Measurements from ENCODE around the gene PRORP.
"Not testable (repeated sequence)": the region's sequence is repeated elsewhere in the genome, so short reads cannot be mapped to it uniquely, and the experiment has no call there.

PRORP gene

DNA sequence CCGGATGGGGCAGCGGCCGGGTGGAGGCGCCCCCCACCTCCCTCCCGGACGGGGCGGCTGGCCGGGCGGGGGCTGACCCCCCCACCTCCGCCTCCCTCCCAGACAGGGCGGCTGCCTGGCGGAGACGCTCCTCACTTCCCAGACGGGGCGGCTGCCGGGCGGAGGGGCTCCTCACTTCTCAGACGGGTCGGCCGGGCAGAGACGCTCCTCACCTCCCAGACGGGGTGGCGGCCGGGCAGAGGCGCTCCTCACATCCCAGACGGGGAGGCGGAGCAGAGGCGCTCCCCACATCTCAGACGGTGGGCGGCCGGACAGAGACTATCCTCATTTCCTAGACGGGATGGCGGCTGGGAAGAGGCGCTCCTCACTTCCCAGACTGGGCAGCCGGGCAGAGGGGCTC, 30.2 kb downstream of the PRORP start:
- H3K4me1 Mint-ChIP-seq: peaks cover 22% of the 10 kb centered on the region
- H3K36me3 Mint-ChIP-seq (ENCODE audit: low read depth); ATAC-seq: not testable (repeated sequence)

GRCh38 chr14:35154016-35154415, 31.7 kb downstream of the PRORP start:
- DNase-seq: no peak
- Mint-ChIP-seq H3K27me3 (no peaks in the 10 kb centered on the region), H3K4me3 (no peak overlapping the region), H3K36me3 (ENCODE audit: low read depth) (peaks cover 10% of the 10 kb centered on the region), H3K27ac (no peak overlapping the region), H3K9me3 (no peaks in the 10 kb centered on the region), H3K4me1 (peaks cover 27% of the 10 kb centered on the region)
- no peak for ATAC-seq

More for the DNA sequence above, 30.2 kb downstream of the PRORP start:
- not testable (repeated sequence) for H3K9me3 Mint-ChIP-seq, H3K4me3 Mint-ChIP-seq, DNase-seq, H3K27ac Mint-ChIP-seq, H3K27me3 Mint-ChIP-seq

DNA sequence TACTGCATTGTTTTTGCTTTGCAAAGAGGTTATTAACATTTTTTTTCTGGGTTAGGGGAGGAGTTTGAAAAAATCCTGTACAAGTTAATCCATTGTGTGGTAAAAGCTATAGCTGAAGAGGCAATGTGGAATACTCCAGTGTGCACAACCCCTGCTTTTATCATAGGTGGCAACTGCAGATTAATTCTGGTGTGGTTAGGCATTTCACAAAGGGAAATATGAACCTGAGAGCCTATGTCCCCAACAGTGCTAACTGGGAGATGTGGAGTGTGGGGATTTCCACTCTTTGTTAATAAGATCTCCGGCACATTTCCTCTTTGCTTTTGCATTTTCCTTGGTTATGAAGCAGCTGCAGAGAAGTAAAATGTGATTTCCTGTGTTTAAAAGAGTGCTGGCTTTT, 33.6 kb downstream of the PRORP start:
- no peaks in the 10 kb centered on the region for H3K9me3 Mint-ChIP-seq
- peak overlapping the region; percentile 19 for H3K27ac Mint-ChIP-seq
- H3K36me3 Mint-ChIP-seq (ENCODE audit: low read depth): peaks cover 16% of the 10 kb centered on the region
- DNase-seq (no peak), ATAC-seq (no peak)
- no peak overlapping the region for H3K4me3 Mint-ChIP-seq
- H3K27me3 Mint-ChIP-seq: no peaks in the 10 kb centered on the region
- peaks cover 43% of the 10 kb centered on the region for H3K4me1 Mint-ChIP-seq

DNA sequence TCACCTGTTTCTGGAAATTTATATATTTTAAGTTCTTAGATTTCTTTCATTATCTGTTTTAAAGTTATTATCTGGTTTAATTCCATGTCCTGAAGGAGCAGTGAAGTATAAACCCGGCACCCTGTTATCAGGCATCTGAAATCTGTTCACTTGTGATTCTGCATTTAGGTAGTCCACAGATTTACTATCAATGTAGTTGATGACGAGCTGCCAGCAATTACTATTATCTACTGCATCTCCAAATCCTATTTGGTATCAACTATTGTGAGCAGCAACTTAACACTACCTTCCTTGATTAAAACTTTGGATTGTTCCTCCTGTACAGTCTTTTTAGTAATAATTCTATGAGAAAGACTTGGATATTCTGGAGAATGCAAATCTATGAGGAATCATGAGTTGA, 36.1 kb downstream of the PRORP start:
- peaks cover 11% of the 10 kb centered on the region for H3K36me3 Mint-ChIP-seq (ENCODE audit: low read depth)
- ATAC-seq (no peak), DNase-seq (no peak)
- peak overlapping the region; percentile 28 for H3K27ac Mint-ChIP-seq
- H3K9me3 Mint-ChIP-seq: no peaks in the 10 kb centered on the region
- H3K27me3 Mint-ChIP-seq: no peaks in the 10 kb centered on the region
- no peak overlapping the region for H3K4me3 Mint-ChIP-seq
- peaks cover 60% of the 10 kb centered on the region for H3K4me1 Mint-ChIP-seq

- no peak overlapping the region for H3K27ac Mint-ChIP-seq
- H3K9me3 Mint-ChIP-seq: no peaks in the 10 kb centered on the region
- no peak overlapping the region for H3K4me3 Mint-ChIP-seq
- H3K4me1 Mint-ChIP-seq: peaks cover 58% of the 10 kb centered on the region
- H3K36me3 Mint-ChIP-seq (ENCODE audit: low read depth): peaks cover 11% of the 10 kb centered on the region
- no peaks in the 10 kb centered on the region for H3K27me3 Mint-ChIP-seq
- ATAC-seq (no peak), DNase-seq (no peak)
Measured at GRCh38 chr14:35158951-35159653, 36.8 kb downstream of the PRORP start.

DNA sequence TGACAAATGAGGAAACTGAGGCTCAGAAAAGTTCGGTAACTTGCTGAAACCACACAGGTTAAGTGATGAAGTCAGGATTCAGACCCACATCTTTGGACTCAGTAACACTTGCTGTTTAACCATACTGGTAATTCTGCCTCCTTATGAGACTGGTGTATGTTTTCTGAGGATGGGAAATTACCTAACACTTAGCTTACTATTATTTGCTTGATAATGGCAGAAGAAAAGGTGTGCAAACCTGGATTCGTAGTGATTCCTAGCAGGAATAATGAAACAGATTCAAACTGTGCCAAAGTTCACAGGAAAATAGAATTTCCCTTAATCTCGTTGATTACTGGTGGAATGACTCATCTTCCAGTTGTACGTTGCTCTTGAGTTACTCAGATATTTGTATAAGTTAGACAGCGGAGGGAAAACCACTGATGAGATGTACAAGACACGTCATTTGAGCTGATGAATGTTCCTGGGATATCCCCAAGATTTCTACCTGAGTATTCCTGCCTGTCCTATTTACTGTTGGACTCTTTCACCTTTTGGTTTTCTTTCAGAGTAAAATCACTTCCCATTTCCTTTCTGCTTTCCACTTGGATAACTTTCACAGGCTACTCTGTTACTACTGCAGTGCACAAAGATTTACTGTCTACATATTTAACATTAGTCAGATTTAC, 37.5 kb downstream of the PRORP start:
- DNase-seq: no peak
- Mint-ChIP-seq H3K9me3 (no peaks in the 10 kb centered on the region), H3K36me3 (ENCODE audit: low read depth) (peaks cover 13% of the 10 kb centered on the region), H3K27ac (peak overlapping the region; percentile 19), H3K4me3 (no peak overlapping the region), H3K27me3 (no peaks in the 10 kb centered on the region), H3K4me1 (peaks cover 55% of the 10 kb centered on the region)
- ATAC-seq: peak; percentile 77

DNA sequence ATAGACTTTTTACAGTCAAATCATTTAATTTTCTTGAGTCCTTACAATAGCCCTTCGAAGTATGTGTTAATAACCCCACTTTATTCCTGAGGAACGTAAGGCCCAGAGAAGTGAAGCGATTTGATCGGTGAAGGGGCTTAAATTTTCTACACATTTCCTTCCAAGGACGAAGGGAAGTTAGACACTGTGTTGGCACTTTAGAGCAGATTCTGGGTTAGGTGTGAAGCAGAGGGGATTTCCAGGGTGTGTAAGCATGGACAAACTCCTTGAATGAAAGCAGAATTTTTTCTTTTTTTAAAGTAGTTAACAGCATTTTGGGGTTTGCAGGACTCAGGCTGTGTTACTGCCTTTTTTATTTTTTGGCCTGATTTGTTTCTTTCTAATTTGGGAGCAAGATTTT, 38.9 kb downstream of the PRORP start:
- peak; percentile 81 for ATAC-seq
- no peak overlapping the region for H3K4me3 Mint-ChIP-seq
- H3K9me3 Mint-ChIP-seq: no peaks in the 10 kb centered on the region
- H3K36me3 Mint-ChIP-seq (ENCODE audit: low read depth): peaks cover 13% of the 10 kb centered on the region
- no peaks in the 10 kb centered on the region for H3K27me3 Mint-ChIP-seq
- H3K4me1 Mint-ChIP-seq: peaks cover 47% of the 10 kb centered on the region
- H3K27ac Mint-ChIP-seq: no peak overlapping the region
- no peak for DNase-seq

DNA sequence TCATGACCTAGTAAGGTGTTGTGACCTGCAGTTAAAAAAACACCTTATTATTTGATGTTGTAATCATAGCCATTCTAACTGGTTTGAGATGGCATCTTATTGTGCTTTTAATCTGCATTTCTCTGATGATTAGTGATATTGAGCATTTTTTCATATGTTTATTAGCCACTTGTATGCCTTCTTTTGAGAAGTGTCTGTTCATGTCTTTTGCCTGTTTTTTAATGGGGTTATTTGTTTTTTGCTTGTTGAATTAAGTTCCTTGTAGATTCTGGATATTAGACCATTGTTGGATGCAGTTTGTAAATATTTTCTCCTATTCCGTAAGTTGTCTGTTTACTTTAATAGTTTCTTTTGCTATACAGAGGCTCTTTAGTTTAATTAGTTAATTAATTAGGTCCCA, 41.0 kb downstream of the PRORP start:
- Mint-ChIP-seq H3K27ac (no peak overlapping the region), H3K9me3 (no peaks in the 10 kb centered on the region), H3K27me3 (no peaks in the 10 kb centered on the region), H3K36me3 (ENCODE audit: low read depth) (peaks cover 22% of the 10 kb centered on the region), H3K4me3 (no peak overlapping the region), H3K4me1 (peaks cover 38% of the 10 kb centered on the region)
- ATAC-seq (no peak), DNase-seq (no peak)

DNA sequence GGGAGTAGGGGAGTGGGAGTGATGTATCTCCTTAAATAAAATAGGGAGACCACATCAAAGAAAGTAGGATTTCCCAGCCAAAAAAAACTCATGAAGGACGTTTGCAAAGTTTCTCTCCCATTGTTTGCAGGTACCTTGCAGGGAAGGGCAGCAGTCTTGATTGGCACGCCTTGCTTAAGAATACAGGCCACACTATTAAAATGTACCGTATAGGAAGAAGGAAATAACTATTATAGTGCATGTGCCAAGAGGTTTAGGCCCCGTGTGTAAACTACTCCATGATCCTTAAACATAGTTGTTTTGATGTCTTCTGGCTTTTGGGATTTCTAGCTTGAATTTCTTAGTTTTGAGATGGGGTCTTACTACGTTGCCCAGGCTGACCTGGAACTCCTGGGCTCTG, 42.5 kb downstream of the PRORP start:
- Mint-ChIP-seq H3K9me3 (peaks cover 5% of the 10 kb centered on the region), H3K27me3 (no peaks in the 10 kb centered on the region), H3K4me3 (no peak overlapping the region), H3K36me3 (ENCODE audit: low read depth) (peaks cover 23% of the 10 kb centered on the region), H3K4me1 (peaks cover 28% of the 10 kb centered on the region), H3K27ac (no peak overlapping the region)
- no peak for ATAC-seq
- DNase-seq: no peak

DNA sequence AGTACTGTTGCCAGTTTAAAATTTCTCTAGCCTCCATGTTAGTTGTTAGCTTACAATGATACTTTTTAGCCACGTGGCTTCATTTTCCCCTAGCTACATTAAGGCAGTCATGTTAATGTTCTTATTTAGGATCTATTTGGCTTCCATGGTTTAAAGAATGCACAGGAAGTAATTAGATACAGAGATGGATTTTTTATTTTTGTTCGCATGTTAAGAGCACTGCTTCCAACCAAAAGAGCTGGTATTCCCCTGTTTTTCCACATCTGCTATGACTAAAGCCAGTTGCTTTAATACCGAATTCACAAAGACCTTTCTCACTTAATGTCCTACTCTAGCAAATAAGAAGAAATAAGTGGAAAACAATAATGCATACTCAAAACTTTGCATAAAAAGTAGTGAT, 45.1 kb downstream of the PRORP start:
- H3K4me1 Mint-ChIP-seq: peaks cover 2% of the 10 kb centered on the region
- no peak for DNase-seq
- H3K9me3 Mint-ChIP-seq: peaks cover 5% of the 10 kb centered on the region
- ATAC-seq: no peak
- no peak overlapping the region for H3K27ac Mint-ChIP-seq
- H3K4me3 Mint-ChIP-seq: no peak overlapping the region
- peaks cover 30% of the 10 kb centered on the region for H3K36me3 Mint-ChIP-seq (ENCODE audit: low read depth)
- no peaks in the 10 kb centered on the region for H3K27me3 Mint-ChIP-seq
